Muscle layer of duodenum (tissue), 2 donors: Measurements from ENCODE around the gene SHISA9.

Experiments used
- H3K27ac ChIP-seq: one replicate; pipeline ENCODE4 v1.7.0; 2013; ENCODE audit warnings: mild to moderate bottlenecking, low read length
- H3K27me3 ChIP-seq: one replicate; pipeline ENCODE4 v1.7.0; 2013; ENCODE audit warnings: low read depth, mild to moderate bottlenecking, control low read depth, low read length
- H3K36me3 ChIP-seq, 2 donors: one replicate each; pipeline ENCODE4 v1.7.0; 2013; ENCODE audit warnings: low read length in 2 of 2, control low read depth in 1 of 2, mild to moderate bottlenecking in 1 of 2; ENCODE audit not compliant: insufficient read depth in 2 of 2, control insufficient read depth in 1 of 2
- H3K4me1 ChIP-seq, 2 donors: one replicate each; pipeline ENCODE4 v1.7.0; 2013; ENCODE audit warnings: low read length in 2 of 2, mild to moderate bottlenecking in 2 of 2, control low read depth in 1 of 2, moderate library complexity in 1 of 2; ENCODE audit not compliant: insufficient read depth in 2 of 2, control insufficient read depth in 1 of 2
- H3K4me3 ChIP-seq, 2 donors: one replicate each; pipeline ENCODE4 v1.7.0; 2013; ENCODE audit warnings: low read length in 2 of 2, low read depth in 1 of 2, mild to moderate bottlenecking in 1 of 2
- H3K9me3 ChIP-seq, 2 donors: one replicate each; pipeline ENCODE4 v1.7.0; 2013; ENCODE audit warnings: low read length in 2 of 2, control low read depth in 1 of 2, mild to moderate bottlenecking in 1 of 2; ENCODE audit not compliant: control insufficient read depth in 1 of 2
- donor health status: healthy.

The SHISA9 gene

DNA sequence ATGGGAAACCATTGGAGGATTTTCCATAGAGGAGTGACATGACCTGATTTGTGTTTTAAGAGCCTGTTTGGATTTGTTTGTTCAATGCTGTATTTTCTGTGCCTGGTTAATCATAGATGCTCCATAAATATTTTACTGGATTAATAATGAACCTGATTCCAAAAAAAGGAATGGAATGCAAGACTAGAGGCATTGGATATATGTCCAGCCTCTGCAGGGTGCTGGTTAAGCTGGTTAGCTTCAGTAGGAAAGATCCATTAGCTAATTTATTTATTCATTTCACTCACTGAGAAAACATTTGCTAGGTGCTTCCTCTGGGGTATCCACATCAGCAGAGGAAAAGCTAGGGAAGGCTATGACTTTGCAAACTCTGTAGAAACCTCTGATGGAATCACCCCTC lies 57.7 kb downstream of the SHISA9 start:
- Histone ChIP-seq H3K36me3 (no peaks in the 10 kb centered on the region), H3K27ac (no peak overlapping the region), H3K4me3 (no peak overlapping the region), H3K4me1 (no peaks in the 10 kb centered on the region), H3K27me3 (no peaks in the 10 kb centered on the region), H3K9me3 (peaks cover 0 to 12% of the 10 kb centered on the region in 2 donors)

DNA sequence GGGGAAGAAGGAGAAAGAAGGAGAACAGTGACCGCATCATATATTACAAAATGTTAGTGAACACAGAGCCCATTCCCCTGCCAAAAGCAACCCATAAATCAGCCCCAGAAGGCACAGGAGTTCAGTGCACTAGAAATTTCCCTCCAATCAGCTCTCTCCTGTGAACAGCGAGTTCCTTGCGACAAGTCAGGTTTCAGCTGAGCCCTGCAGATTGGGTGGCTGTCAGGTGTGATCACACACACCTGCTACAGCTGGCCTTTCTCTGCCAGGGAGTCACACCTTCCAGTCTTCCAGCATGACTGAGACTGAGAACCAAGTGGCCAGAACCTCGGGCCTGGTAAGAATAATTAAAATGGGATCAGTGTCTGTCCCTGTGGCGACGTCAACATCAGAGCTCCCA lies 60.2 kb downstream of the SHISA9 start:
- Histone ChIP-seq H3K27me3 (no peaks in the 10 kb centered on the region), H3K36me3 (no peaks in the 10 kb centered on the region), H3K27ac (no peak overlapping the region), H3K9me3 (peaks cover 0 to 9% of the 10 kb centered on the region in 2 donors), H3K4me3 (no peak overlapping the region), H3K4me1 (no peaks in the 10 kb centered on the region)

DNA sequence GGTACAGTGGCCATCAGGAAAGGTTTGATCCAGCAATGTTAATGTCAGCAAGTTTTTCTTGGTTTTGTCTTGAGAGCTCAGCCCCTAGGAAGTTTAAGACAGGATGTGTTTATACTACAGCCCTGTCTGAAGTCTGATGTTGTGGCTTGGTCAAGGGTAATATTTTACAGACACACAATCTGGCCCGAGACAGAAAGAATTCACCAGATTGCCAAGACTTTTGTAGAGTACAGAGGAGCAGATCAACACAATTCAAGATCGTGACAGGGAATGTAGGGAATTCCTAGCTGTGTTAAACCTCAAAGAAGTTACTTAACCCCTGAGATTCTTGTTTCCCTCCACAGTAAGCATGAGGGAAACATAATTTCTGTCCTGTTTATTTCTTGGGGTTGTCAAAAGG lies 63.1 kb downstream of the SHISA9 start:
- peaks cover 0 to 6% of the 10 kb centered on the region in 2 donors for H3K4me1 ChIP-seq
- no peaks in the 10 kb centered on the region for H3K27me3 ChIP-seq
- H3K27ac ChIP-seq = no peak overlapping the region
- no peaks in the 10 kb centered on the region for H3K36me3 ChIP-seq
- H3K9me3 ChIP-seq = peaks cover 0 to 9% of the 10 kb centered on the region in 2 donors
- H3K4me3 ChIP-seq = no peak overlapping the region

DNA sequence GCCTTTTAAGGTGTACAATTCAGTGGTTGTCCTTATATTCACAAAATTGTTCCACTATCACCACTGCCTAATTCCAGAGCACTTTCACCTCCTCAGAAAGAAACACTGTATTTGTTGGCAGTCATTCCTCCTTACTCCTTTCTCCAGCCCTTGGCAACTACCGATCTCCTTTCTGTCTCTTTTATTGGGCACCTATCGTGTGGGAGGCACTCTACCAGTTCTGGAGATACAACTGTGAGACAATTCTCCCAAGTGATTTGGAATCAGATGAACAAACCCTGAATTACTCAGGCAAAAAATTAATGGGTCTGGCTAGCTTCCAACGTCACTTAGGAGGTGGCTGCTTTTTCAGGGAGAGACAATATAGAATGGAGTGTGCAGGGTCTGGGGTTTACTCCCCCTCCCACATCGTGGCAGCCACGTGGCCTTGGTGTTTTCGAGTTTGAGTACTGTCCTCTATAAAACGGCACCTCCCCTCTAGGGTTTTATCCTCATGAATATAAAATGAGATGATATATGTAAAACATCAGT lies 63.9 kb downstream of the SHISA9 start:
- Histone ChIP-seq H3K27me3 (no peaks in the 10 kb centered on the region), H3K4me1 (peaks cover 0 to 6% of the 10 kb centered on the region in 2 donors)

DNA sequence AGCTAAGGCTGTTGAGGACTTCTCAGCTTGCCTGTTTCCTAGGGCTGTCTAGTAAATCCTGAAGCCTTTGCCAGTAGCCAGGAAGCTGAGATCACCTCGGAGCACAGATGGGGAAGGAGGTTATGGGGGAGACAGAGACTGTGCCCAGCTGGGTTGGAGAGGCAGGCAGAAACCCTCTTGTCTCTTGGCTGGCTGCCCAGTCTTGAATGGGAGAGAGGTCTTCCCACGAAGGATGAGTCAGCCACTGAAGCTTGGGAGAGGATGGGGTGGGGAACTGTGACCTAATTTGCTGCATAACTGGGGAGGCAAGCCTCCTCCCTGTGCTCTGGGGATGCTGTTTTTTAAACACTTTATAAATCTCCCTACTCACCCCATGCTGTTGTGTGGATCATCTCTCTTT lies 69.8 kb downstream of the SHISA9 start:
- Histone ChIP-seq H3K9me3 (no peaks in the 10 kb centered on the region), H3K36me3 (no peaks in the 10 kb centered on the region), H3K27ac (no peak overlapping the region), H3K27me3 (no peaks in the 10 kb centered on the region), H3K4me3 (no peak overlapping the region), H3K4me1 (peaks cover 0 to 13% of the 10 kb centered on the region in 2 donors)

More for the DNA sequence above, 63.9 kb downstream of the SHISA9 start:
- no peaks in the 10 kb centered on the region for H3K36me3 ChIP-seq
- H3K9me3 ChIP-seq = peaks cover 0 to 9% of the 10 kb centered on the region in 2 donors
- no peak overlapping the region for H3K4me3 ChIP-seq
- H3K27ac ChIP-seq = no peak overlapping the region

DNA sequence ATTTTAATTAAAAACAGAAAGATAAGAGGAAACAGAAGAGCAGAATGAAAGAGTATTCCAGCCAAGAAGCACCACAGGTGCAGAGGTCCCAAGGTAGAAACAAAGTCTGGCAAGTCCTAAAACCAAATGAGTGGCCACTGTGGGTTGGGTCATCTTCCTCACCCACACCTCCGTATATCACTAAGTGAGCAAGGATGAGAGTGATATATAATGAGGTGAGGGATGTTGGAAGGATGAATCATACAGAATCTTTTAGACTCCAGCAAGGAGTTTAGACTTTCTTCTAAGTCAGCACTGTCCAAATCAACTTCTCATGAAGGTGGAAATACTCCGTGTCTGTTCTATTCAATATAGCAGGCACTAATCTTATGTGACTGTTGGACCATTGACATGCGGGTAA lies 70.8 kb downstream of the SHISA9 start:
- Histone ChIP-seq H3K4me3 (no peak overlapping the region), H3K27me3 (no peaks in the 10 kb centered on the region), H3K27ac (no peak overlapping the region), H3K9me3 (no peaks in the 10 kb centered on the region), H3K4me1 (peaks cover 0 to 13% of the 10 kb centered on the region in 2 donors), H3K36me3 (no peaks in the 10 kb centered on the region)

DNA sequence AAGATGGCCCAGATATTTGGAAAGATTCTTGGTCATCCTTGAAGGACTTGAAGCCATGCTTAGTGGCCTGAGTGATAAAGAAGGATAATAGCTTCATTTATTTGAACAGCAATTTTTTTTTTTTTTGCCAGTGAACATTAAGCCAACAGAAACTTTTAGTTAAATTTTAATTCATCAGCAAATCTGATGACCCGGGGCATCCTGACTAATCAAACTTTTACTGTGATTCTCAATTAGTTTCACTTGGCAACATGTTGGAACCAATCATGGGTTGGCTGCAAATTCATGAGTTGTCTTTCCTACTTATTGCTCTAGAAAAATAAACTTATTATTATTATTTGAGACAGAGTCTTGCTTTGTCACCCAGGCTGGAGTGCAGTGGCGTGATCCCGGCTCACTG lies 74.4 kb downstream of the SHISA9 start:
- H3K4me3 ChIP-seq = no peak overlapping the region
- H3K27ac ChIP-seq = no peak overlapping the region
- no peaks in the 10 kb centered on the region for H3K27me3 ChIP-seq
- peaks cover 0 to 2% of the 10 kb centered on the region in 2 donors for H3K9me3 ChIP-seq
- H3K36me3 ChIP-seq = no peaks in the 10 kb centered on the region
- peaks cover 0 to 7% of the 10 kb centered on the region in 2 donors for H3K4me1 ChIP-seq

DNA sequence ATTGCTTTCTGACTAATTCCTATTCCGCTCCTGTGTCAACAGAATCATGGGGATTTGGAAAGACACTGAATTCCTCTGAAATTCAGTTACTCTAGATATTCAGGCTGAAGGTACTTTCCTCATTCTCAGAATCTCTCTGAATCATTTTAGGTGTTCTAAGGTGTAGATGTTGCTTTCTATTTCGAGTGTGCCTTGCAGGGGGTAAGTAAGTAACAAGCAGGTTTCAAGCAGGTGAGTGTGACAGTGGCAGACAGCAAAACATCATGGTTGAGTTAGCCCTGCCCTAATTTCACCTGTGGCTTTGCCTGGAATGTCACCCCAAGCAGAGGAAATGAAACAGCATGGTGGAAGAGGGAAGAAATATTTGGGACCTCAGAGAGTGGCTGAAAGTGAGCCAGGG lies 75.1 kb downstream of the SHISA9 start:
- H3K9me3 ChIP-seq = peaks cover 0 to 8% of the 10 kb centered on the region in 2 donors
- no peak overlapping the region for H3K27ac ChIP-seq
- no peak overlapping the region for H3K4me3 ChIP-seq
- H3K36me3 ChIP-seq = no peaks in the 10 kb centered on the region
- H3K4me1 ChIP-seq = peaks cover 0 to 2% of the 10 kb centered on the region in 2 donors
- no peaks in the 10 kb centered on the region for H3K27me3 ChIP-seq

DNA sequence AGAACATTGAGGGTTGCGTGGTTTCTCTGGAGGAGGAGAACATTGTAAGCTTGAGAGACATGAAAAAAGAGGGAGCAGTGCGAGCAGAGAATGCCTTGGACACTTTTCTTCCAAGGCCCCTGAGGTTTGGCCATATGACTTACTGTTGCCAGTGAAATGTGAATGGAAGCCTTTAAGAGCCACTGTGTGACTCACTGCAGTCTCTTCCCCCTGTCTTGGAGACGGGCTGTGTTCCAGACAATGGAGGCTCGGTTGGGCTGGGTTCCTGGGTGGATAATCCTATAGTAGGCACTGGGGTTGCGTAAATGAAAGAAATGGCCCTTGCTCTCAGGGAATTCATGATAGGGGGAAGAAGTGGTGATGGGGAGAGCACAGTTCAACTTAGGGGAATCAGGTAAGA lies 75.5 kb downstream of the SHISA9 start:
- H3K4me3 ChIP-seq = no peak overlapping the region
- H3K27me3 ChIP-seq = no peaks in the 10 kb centered on the region
- H3K9me3 ChIP-seq = peaks cover 0 to 12% of the 10 kb centered on the region in 2 donors
- no peaks in the 10 kb centered on the region for H3K4me1 ChIP-seq
- no peak overlapping the region for H3K27ac ChIP-seq
- H3K36me3 ChIP-seq = no peaks in the 10 kb centered on the region

DNA sequence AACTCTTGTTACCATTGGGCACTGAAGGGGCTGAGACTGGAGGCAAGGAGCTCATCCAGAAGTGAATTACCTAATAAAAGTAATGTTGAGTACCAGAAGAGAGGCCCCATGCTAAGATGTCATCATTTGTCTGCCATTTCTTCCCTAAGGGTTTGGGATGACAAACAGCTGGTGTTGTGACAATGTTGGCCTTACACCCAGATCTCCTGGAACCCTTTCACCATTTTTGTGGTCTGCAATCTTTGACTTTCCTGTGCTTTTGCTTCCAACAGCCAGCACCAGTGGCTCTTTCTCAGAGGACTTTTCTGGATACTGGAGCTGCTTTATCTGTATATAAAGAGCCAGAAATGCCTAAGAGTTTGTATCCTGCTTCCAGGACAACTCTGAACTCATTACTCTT lies 84.1 kb downstream of the SHISA9 start:
- H3K4me1 ChIP-seq = no peaks in the 10 kb centered on the region
- no peaks in the 10 kb centered on the region for H3K27me3 ChIP-seq
- no peak overlapping the region for H3K4me3 ChIP-seq
- H3K36me3 ChIP-seq = no peaks in the 10 kb centered on the region
- H3K27ac ChIP-seq = no peak overlapping the region
- peaks cover 0 to 13% of the 10 kb centered on the region in 2 donors for H3K9me3 ChIP-seq

DNA sequence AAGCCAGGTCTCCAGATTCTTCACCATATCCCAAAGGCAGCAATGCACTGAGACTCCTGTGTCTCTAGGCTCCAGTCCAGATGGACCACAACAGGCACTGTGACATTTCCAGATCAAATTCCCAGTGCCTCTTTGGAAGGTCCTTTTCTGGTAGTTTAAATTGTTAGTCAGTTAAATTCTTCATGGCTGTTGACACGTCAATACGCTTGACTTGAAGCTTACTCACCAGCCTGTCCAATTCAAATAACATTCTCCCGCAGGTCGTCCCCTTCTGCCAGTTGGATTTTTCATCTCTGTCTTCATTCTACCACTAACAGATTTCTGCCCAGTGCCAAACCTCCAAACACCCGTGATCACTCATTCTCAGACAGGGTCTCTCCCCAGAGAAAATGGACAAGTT lies 86.7 kb downstream of the SHISA9 start:
- peaks cover 0 to 2% of the 10 kb centered on the region in 2 donors for H3K9me3 ChIP-seq
- no peak overlapping the region for H3K27ac ChIP-seq
- H3K27me3 ChIP-seq = no peaks in the 10 kb centered on the region
- H3K36me3 ChIP-seq = no peaks in the 10 kb centered on the region
- H3K4me3 ChIP-seq = no peak overlapping the region
- no peaks in the 10 kb centered on the region for H3K4me1 ChIP-seq

DNA sequence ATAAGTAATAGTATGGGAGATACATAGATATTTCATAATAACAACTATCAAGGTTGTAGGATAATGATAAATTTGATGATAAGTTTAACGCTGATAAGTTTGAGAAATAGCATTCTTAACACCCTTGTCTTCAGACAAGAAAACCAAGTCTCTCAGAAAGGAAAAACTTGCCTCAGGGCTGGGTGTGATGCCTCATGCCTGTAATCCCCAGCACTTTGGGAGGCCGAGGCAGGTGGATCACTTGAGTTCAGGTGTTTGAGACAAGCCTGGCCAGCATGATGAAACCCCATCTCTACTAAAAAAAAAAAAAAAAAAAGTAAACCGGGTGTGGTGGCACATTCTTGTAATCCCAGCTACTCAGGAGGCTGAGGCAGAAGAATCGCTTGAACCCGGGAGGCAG lies 90.7 kb downstream of the SHISA9 start:
- Histone ChIP-seq H3K27ac (no peak overlapping the region), H3K27me3 (no peaks in the 10 kb centered on the region), H3K36me3 (no peaks in the 10 kb centered on the region), H3K4me1 (no peaks in the 10 kb centered on the region), H3K4me3 (no peak overlapping the region), H3K9me3 (peaks cover 0 to 2% of the 10 kb centered on the region in 2 donors)
